ENCODE measurements around the gene ASB3.

DNA sequence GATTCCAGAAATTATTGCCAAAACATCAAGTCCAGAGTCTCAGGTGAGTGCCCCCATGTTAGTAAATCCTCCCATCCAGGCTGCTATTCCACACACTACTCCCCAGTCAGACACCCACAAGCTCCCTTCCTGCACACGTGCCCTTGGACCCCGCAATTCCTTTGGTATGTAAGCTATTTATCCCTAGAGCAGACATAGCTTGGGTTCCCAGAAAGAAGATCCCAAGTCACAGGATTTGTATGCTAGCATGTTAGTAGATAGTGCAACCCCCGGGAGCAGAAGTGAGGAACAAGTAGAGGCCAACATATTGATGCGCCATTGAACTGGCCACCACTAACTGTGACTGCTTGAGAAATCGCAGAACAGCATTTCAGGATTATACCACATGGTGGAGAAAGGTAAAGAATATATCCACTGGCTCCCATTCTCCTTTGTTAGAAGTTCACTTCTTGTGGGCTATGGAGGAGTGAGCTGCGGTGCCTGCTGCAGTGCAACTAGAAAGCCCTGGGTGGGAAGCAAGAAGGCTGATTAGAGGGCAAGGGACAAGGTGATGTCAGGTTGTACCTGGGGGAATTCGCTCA, 156.6 kb downstream of the ASB3 start:
- TF ChIP-seq, protein P1, sequence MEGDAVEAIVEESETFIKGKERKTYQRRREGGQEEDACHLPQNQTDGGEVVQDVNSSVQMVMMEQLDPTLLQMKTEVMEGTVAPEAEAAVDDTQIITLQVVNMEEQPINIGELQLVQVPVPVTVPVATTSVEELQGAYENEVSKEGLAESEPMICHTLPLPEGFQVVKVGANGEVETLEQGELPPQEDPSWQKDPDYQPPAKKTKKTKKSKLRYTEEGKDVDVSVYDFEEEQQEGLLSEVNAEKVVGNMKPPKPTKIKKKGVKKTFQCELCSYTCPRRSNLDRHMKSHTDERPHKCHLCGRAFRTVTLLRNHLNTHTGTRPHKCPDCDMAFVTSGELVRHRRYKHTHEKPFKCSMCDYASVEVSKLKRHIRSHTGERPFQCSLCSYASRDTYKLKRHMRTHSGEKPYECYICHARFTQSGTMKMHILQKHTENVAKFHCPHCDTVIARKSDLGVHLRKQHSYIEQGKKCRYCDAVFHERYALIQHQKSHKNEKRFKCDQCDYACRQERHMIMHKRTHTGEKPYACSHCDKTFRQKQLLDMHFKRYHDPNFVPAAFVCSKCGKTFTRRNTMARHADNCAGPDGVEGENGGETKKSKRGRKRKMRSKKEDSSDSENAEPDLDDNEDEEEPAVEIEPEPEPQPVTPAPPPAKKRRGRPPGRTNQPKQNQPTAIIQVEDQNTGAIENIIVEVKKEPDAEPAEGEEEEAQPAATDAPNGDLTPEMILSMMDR (IDR thresholded peaks at IDR 0.05; ENCODE audit: low read length), result no peak
- TF ChIP-seq EZH2 (IDR thresholded peaks at IDR 0.05; ENCODE audit: borderline replicate concordance, low read length), result no peak
